GM10248 (cell line): ENCODE results near the gene MISP.

ENCODE experiments used
- CTCF ChIA-PET: fragments of 300-600 bp; sonication (Branson Sonifier 250); formaldehyde crosslinking; extraction: SDS; loops from one replicate; lab custom pipeline; 2021; ENCODE audit warnings: antibody characterized with exemption; lab: Yijun Ruan, JAX
- POLR2A ChIA-PET: fragments of 350-650 bp; sonication (Branson Sonifier 250); formaldehyde crosslinking; extraction: SDS; loops from one replicate; lab custom pipeline; 2020; ENCODE audit warnings: antibody characterized with exemption; lab: Yijun Ruan, JAX
- DNase-seq: peaks from one replicate; pipeline ENCODE4 v3.0.0; 2012; ENCODE audit errors: extremely low spot score
- CTCF ChIP-seq: IDR thresholded peaks from 2 replicates; pipeline ENCODE4 v1.5.1; 2012; ENCODE audit warnings: mild to moderate bottlenecking, low read depth; ENCODE audit errors: extremely low read depth, missing control alignments, control extremely low read depth

The MISP gene

GRCh38 chr19:708154-709143, 42.5 kb upstream of the MISP start, which contains the start of gene PALM:
Gene PALM (plus strand): TSS chr19:708935. CDS start chr19:709147, 212 bp downstream.
- no peak for TF ChIP-seq CTCF
- DNase-seq = no peak
- CTCF ChIA-PET = interaction anchor here (1.2 kb wide), 1 partner anchor 9 kb away, joined by 4 read pairs; no protein-coding TSS in a partner anchor
- POLR2A ChIA-PET = no interaction called here

GRCh38 chr19:709196-709964, 41.5 kb upstream of the MISP start:
- TF ChIP-seq CTCF = no peak
- POLR2A ChIA-PET = no interaction called here
- CTCF ChIA-PET = no interaction called here
- DNase-seq = no peak

- ChIA-PET CTCF (no interaction called here), POLR2A (no interaction called here)
- TF ChIP-seq CTCF = no peak
- DNase-seq = no peak
Measured at GRCh38 chr19:709965-710571, 40.8 kb upstream of the MISP start.

- POLR2A ChIA-PET = interaction anchor here (0.6 kb wide), 1 partner anchor 228 kb away, joined by 6 read pairs; no protein-coding TSS in a partner anchor
- DNase-seq = no peak
- TF ChIP-seq CTCF = no peak
- CTCF ChIA-PET = no interaction called here
Measured at GRCh38 chr19:710767-711166, 40.1 kb upstream of the MISP start.

- ChIA-PET CTCF (no interaction called here), POLR2A (interaction anchor here (0.6 kb wide), 1 partner anchor 227 kb away, joined by 6 read pairs; no protein-coding TSS in a partner anchor)
- no peak for DNase-seq
- no peak for TF ChIP-seq CTCF
Measured at GRCh38 chr19:711254-711653, 39.7 kb upstream of the MISP start.

- ChIA-PET POLR2A (no interaction called here), CTCF (interaction anchor here (1.4 kb wide), 1 partner anchor 14 kb away, joined by 3 read pairs; no protein-coding TSS in a partner anchor)
- DNase-seq = no peak
- no peak for TF ChIP-seq CTCF
Measured at GRCh38 chr19:715347-715746, 35.6 kb upstream of the MISP start.
